Fibroblast of lung (primary cell): Measurements from ENCODE around the gene ZNF398. TPM values are rescaled to one million over a fixed set of nuclear protein-coding genes. Genes with fewer than 3 reads are reported as not detected.
A peak's percentile ranks its signal among the peaks of the same experiment; 100 is the strongest.

Experiments
- DNase-seq, 2 donors: peaks; one replicate each; pipeline versions ENCODE4 v3.0.0 to v3.0.0-alpha.2; 2010; ENCODE audit warnings: low read depth in 2 of 2
- H2AFZ ChIP-seq: 2 replicates; pipeline ENCODE4 v1.5.1; 2012; ENCODE audit warnings: low read length, control low read depth, inconsistent platforms
- H3K27ac ChIP-seq: 2 replicates; pipeline ENCODE4 v1.5.1; 2011; ENCODE audit warnings: low read length, control low read depth; ENCODE audit not compliant: insufficient read depth
- H3K27me3 ChIP-seq: 2 replicates; pipeline ENCODE4 v1.5.1; 2011; ENCODE audit warnings: mild to moderate bottlenecking, low read length; ENCODE audit not compliant: control insufficient read depth, insufficient read depth
- H3K36me3 ChIP-seq: 2 replicates; pipeline ENCODE4 v1.5.1; 2011; ENCODE audit warnings: low read length; ENCODE audit not compliant: control insufficient read depth, insufficient read depth
- H3K4me1 ChIP-seq: 2 replicates; pipeline ENCODE4 v1.5.1; 2011; ENCODE audit warnings: low read length; ENCODE audit not compliant: control insufficient read depth, insufficient read depth; ENCODE audit errors: extremely low read depth
- H3K4me2 ChIP-seq: 2 replicates; pipeline ENCODE4 v1.5.1; 2011; ENCODE audit warnings: low read length, control low read depth; ENCODE audit not compliant: insufficient read depth; ENCODE audit errors: extremely low read depth
- H3K4me3 ChIP-seq, 4 experiments: fragments of 200-600 bp in 1 of 4; sonication (generic) in 1 of 4; replicated peaks in 1 of 4; 2 replicates each; pipeline ENCODE4 v1.5.1; 2011 to 2016; ENCODE audit warnings: low read length in 4 of 4, low read depth in 3 of 4, mild to moderate bottlenecking in 3 of 4, control low read depth in 2 of 4, inconsistent platforms in 1 of 4, mixed read lengths in 1 of 4; ENCODE audit not compliant: insufficient read depth in 1 of 4; ENCODE audit errors: control extremely low read depth in 1 of 4
- H3K79me2 ChIP-seq: 2 replicates; pipeline ENCODE4 v1.5.1; 2012; ENCODE audit warnings: mild to moderate bottlenecking, low read length, inconsistent platforms; ENCODE audit not compliant: control insufficient read depth, insufficient read depth
- H3K9ac ChIP-seq: 2 replicates; pipeline ENCODE4 v1.5.1; 2011; ENCODE audit warnings: mild to moderate bottlenecking, low read length, control low read depth; ENCODE audit not compliant: insufficient read depth
- H3K9me3 ChIP-seq: 2 replicates; pipeline ENCODE4 v1.5.1; 2012; ENCODE audit warnings: low read depth, low read length; ENCODE audit not compliant: control insufficient read depth, insufficient read depth
- H4K20me1 ChIP-seq: 2 replicates; pipeline ENCODE4 v1.5.1; 2011; ENCODE audit warnings: low read length; ENCODE audit not compliant: control insufficient read depth, insufficient read depth; ENCODE audit errors: extremely low read depth
- CTCF ChIP-seq, 2 donors: IDR thresholded peaks in 1 of 2; conservative IDR thresholded peaks in 1 of 2; 1 replicate in 1 of 2; 2 replicates in 1 of 2; pipeline ENCODE4 v1.5.1; 2011 to 2012; ENCODE audit warnings: low read length in 2 of 2, control low read depth in 1 of 2, inconsistent platforms in 1 of 2, low read depth in 1 of 2, mild to moderate bottlenecking in 1 of 2
- EZH2 ChIP-seq: IDR thresholded peaks from 2 replicates; pipeline ENCODE4 v1.5.1; 2012; ENCODE audit warnings: low read length, control low read depth, mild to moderate bottlenecking; ENCODE audit errors: missing control alignments
- polyA plus RNA-seq, 2 donors: library from polyadenylated mRNA; depleted of rRNA in 1 of 2; stranded (reverse) in 1 of 2; unstranded in 1 of 2; fragments of >200 nt; gene quantifications; 2 replicates each; pipeline ENCODE4 v1.2.1, GENCODE V29; 2011 to 2012; ENCODE audit warnings: missing spikeins in 1 of 2
- total RNA-seq: library from RNA; depleted of rRNA; stranded (reverse); fragments of >200 nt; gene quantifications from 2 replicates; pipeline ENCODE4 v1.2.1, GENCODE V29; 2014

Gene ZNF398
- total and polyA plus RNA-seq, 2 donors (not counting 1 experiment from before 2014, with no cell fraction given): 6.7 to 7.3 TPM

GRCh38 chr7:149199234-149199995 lies 52.2 kb downstream of the ZNF398 start:
- Histone ChIP-seq H3K27me3 (no peaks in the 10 kb centered on the region), H3K4me2 (no peak overlapping the region), H3K36me3 (peaks cover 18% of the 10 kb centered on the region), H3K79me2 (peaks cover 38% of the 10 kb centered on the region), H4K20me1 (no peaks in the 10 kb centered on the region), H3K9ac (no peak overlapping the region), H3K27ac (no peak overlapping the region), H3K9me3 (no peaks in the 10 kb centered on the region), H3K4me1 (peaks cover 10% of the 10 kb centered on the region), H2AFZ (no peak overlapping the region), H3K4me3 (no peak overlapping the region)
- peak in 1 of 2 donors; percentile 71 for DNase-seq
- no peak for TF ChIP-seq CTCF (conservative IDR thresholded peaks at IDR 0.05 in 1 of 2, IDR thresholded peaks at IDR 0.05 in 1 of 2; ENCODE audit: low read depth in 1 of 2, low read length in 2 of 2)
- TF ChIP-seq EZH2: no peak

- H4K20me1 ChIP-seq: no peaks in the 10 kb centered on the region
- no peak overlapping the region for H2AFZ ChIP-seq
- no peak overlapping the region for H3K27ac ChIP-seq
- H3K4me1 ChIP-seq: no peaks in the 10 kb centered on the region
- H3K9ac ChIP-seq: no peak overlapping the region
- no peaks in the 10 kb centered on the region for H3K27me3 ChIP-seq
- no peak overlapping the region for H3K4me3 ChIP-seq
- DNase-seq: peak in 1 of 2 donors; percentile 70
- TF ChIP-seq CTCF (conservative IDR thresholded peaks at IDR 0.05 in 1 of 2, IDR thresholded peaks at IDR 0.05 in 1 of 2; ENCODE audit: low read depth in 1 of 2, low read length in 2 of 2): no peak
- TF ChIP-seq EZH2: no peak
- no peak overlapping the region for H3K4me2 ChIP-seq
- H3K36me3 ChIP-seq: peaks cover 31% of the 10 kb centered on the region
- H3K9me3 ChIP-seq: no peaks in the 10 kb centered on the region
- peaks cover 20% of the 10 kb centered on the region for H3K79me2 ChIP-seq
Measured at GRCh38 chr7:149202831-149203231, 55.6 kb downstream of the ZNF398 start.

GRCh38 chr7:149205690-149206381 lies 58.6 kb downstream of the ZNF398 start:
- Histone ChIP-seq H3K27ac (no peak overlapping the region), H3K4me3 (no peak overlapping the region), H3K9ac (no peak overlapping the region), H2AFZ (no peak overlapping the region), H3K79me2 (peaks cover 15% of the 10 kb centered on the region), H3K9me3 (no peaks in the 10 kb centered on the region), H4K20me1 (no peaks in the 10 kb centered on the region), H3K4me2 (no peak overlapping the region), H3K4me1 (no peaks in the 10 kb centered on the region), H3K36me3 (peaks cover 29% of the 10 kb centered on the region), H3K27me3 (no peaks in the 10 kb centered on the region)
- TF ChIP-seq EZH2 (no peak), CTCF (conservative IDR thresholded peaks at IDR 0.05 in 1 of 2, IDR thresholded peaks at IDR 0.05 in 1 of 2; ENCODE audit: low read depth in 1 of 2, low read length in 2 of 2) (no peak)
- DNase-seq: no peak
